HG03521 (cell line): ENCODE data around the gene R3HDM2.
A peak's percentile ranks its signal among the peaks of the same experiment; 100 is the strongest.

ENCODE experiments used
- ATAC-seq: cut with Tn5 transposase; IDR thresholded peaks from one replicate; pipeline ENCODE4 v1.9.1; 2021; ENCODE audit warnings: mild to moderate bottlenecking, moderate library complexity; ENCODE audit not compliant: unreplicated experiment

The R3HDM2 gene

GRCh38 chr12:57233357-57234232 is 197.2 kb downstream of the R3HDM2 start:
- no peak for ATAC-seq

- ATAC-seq = no peak
Observed at GRCh38 chr12:57232156-57232756, 198.6 kb downstream of the R3HDM2 start.

- no peak for ATAC-seq
Observed at GRCh38 chr12:57231276-57232021, 199.4 kb downstream of the R3HDM2 start.

- no peak for ATAC-seq
Observed at GRCh38 chr12:57230381-57231155, 200.3 kb downstream of the R3HDM2 start.

GRCh38 chr12:57229634-57230380 is 201.0 kb downstream of the R3HDM2 start, which contains the start of gene SHMT2:
Gene SHMT2, plus strand, starts transcription at chr12:57229711. Its CDS starts 68 bp downstream, at chr12:57229779.
- peak; percentile 56 for ATAC-seq

- no peak for ATAC-seq
Observed at GRCh38 chr12:57229046-57229633, 201.7 kb downstream of the R3HDM2 start.

GRCh38 chr12:57227315-57228115 is 203.3 kb downstream of the R3HDM2 start:
- no peak for ATAC-seq

GRCh38 chr12:57226588-57227314 is 204.1 kb downstream of the R3HDM2 start:
- no peak for ATAC-seq

GRCh38 chr12:57225680-57226210 is 205.1 kb downstream of the R3HDM2 start:
- no peak for ATAC-seq

GRCh38 chr12:57224973-57225679 is 205.7 kb downstream of the R3HDM2 start:
- no peak for ATAC-seq

GRCh38 chr12:57224278-57224972 is 206.4 kb downstream of the R3HDM2 start:
- no peak for ATAC-seq

- ATAC-seq = no peak
Observed at GRCh38 chr12:57223191-57224165, 207.4 kb downstream of the R3HDM2 start.

GRCh38 chr12:57222286-57223190 is 208.3 kb downstream of the R3HDM2 start:
- no peak for ATAC-seq

GRCh38 chr12:57221169-57221917 is 209.5 kb downstream of the R3HDM2 start:
- ATAC-seq = no peak
